HCT116 (cell line): Measurements from ENCODE around the gene PRKCA. TPM values are rescaled to one million over a fixed set of nuclear protein-coding genes. Genes with fewer than 3 reads are reported as not detected.
A peak's percentile ranks its signal among the peaks of the same experiment; 100 is the strongest.

Source experiments
- ATAC-seq: fragments of 200-7000 bp; cut with Tn5 transposase; 2 replicates; pipeline ENCODE4 v1.9.1; 2020; ENCODE audit warnings: mild to moderate bottlenecking, moderate library complexity
- BruUV-seq: library from RNA; stranded (reverse); fragments of 400-500 nt; replicated peaks from 2 replicates; lab custom pipeline; 2021; lab: Mats Ljungman, UMichigan
- CTCF ChIA-PET: fragments of 300-600 bp; sonication (Branson Sonifier 250); formaldehyde crosslinking; loops from one replicate; lab custom pipeline; 2021; ENCODE audit warnings: antibody characterized with exemption; lab: Charles Lee
- POLR2A ChIA-PET: fragments of 300-600, 350-600 bp; sonication (Branson Sonifier 250); formaldehyde crosslinking; loops from one replicate; lab custom pipeline; 2021; ENCODE audit warnings: antibody characterized with exemption; lab: Charles Lee
- RAD21 ChIA-PET, 2 experiments: fragments of 300-600 bp; sonication (Branson Sonifier 250); formaldehyde crosslinking; loops; one replicate each; lab custom pipeline; 2023; ENCODE audit warnings: low total read pairs in 2 of 2; ENCODE audit not compliant: uncharacterized antibody in 2 of 2, unreplicated experiment in 2 of 2, low non-redundant PET in 1 of 2; lab: Charles Lee
- DNase-seq: peaks from one replicate; pipeline ENCODE4 v3.0.0-alpha.2; 2010; ENCODE audit warnings: low read depth, low spot score
- H2AFZ ChIP-seq: fragments of 200-600 bp; shearing (Covaris generic), sonication (generic); 2 replicates; pipeline ENCODE4 v1.6.1; 2017; ENCODE audit warnings: low read depth, mixed run types, mixed read lengths, antibody characterized with exemption, low read length; ENCODE audit not compliant: poor library complexity, severe bottlenecking
- H3K27ac ChIP-seq: 2 replicates; pipeline ENCODE4 v1.5.1; 2012; ENCODE audit warnings: low read depth, low read length
- H3K27me3 ChIP-seq: fragments of 200-600 bp; sonication (generic); 2 replicates; pipeline ENCODE4 v1.6.1; 2016; ENCODE audit warnings: mixed run types, low read length, mixed read lengths; ENCODE audit not compliant: insufficient read depth
- H3K36me3 ChIP-seq, 2 experiments: fragments of 200-500 bp in 1 of 2; fragments of 200-600 bp in 1 of 2; sonication (Bioruptor generic) in 1 of 2; sonication (generic) in 1 of 2; 2 replicates each; pipeline versions ENCODE4 v1.5.1 to v1.6.1; 2014 to 2016; ENCODE audit warnings: low read length in 2 of 2, inconsistent platforms in 1 of 2, mixed read lengths in 1 of 2, mixed run types in 1 of 2; ENCODE audit not compliant: insufficient read depth in 2 of 2, control insufficient read depth in 1 of 2
- H3K4me1 ChIP-seq, 2 experiments: fragments of 200-600 bp in 1 of 2; sonication (generic) in 1 of 2; 2 replicates each; pipeline versions ENCODE4 v1.5.1 to v1.6.1; 2012 to 2017; ENCODE audit warnings: low read length in 2 of 2, inconsistent platforms in 1 of 2, mild to moderate bottlenecking in 1 of 2, mixed read lengths in 1 of 2, mixed run types in 1 of 2, moderate library complexity in 1 of 2; ENCODE audit not compliant: insufficient read depth in 2 of 2, control insufficient read depth in 1 of 2
- H3K4me2 ChIP-seq: fragments of 200-600 bp; sonication (generic); 2 replicates; pipeline ENCODE4 v1.6.1; 2017; ENCODE audit warnings: mixed run types, low read length, mixed read lengths
- H3K4me3 ChIP-seq, 2 experiments: fragments of 200-600 bp in 1 of 2; sonication (generic) in 1 of 2; replicated peaks in 1 of 2; 2 replicates each; pipeline ENCODE4 v1.5.1; 2011 to 2016; ENCODE audit warnings: low read length in 2 of 2, control low read depth in 1 of 2, low read depth in 1 of 2, mild to moderate bottlenecking in 1 of 2, mixed read lengths in 1 of 2, mixed run types in 1 of 2
- H3K79me2 ChIP-seq: fragments of 200-600 bp; sonication (generic); 2 replicates; pipeline ENCODE4 v1.6.1; 2017; ENCODE audit warnings: mild to moderate bottlenecking, mixed run types, low read length, moderate library complexity, mixed read lengths; ENCODE audit not compliant: insufficient read depth
- H3K9ac ChIP-seq: fragments of 200-600 bp; sonication (generic); 2 replicates; pipeline ENCODE4 v1.6.1; 2016; ENCODE audit warnings: low read length, mixed read lengths
- H3K9me2 ChIP-seq: fragments of 200-600 bp; sonication (generic), shearing (Covaris generic); 2 replicates; pipeline ENCODE4 v1.6.1; 2017; ENCODE audit warnings: mixed run types, mild to moderate bottlenecking, moderate library complexity; ENCODE audit not compliant: insufficient read depth
- H3K9me3 ChIP-seq, 2 experiments: fragments of 200-500 bp in 1 of 2; fragments of 200-600 bp in 1 of 2; sonication (Bioruptor generic) in 1 of 2; sonication (generic) in 1 of 2; 2 replicates each; pipeline ENCODE4 v1.6.1; 2014 to 2017; ENCODE audit warnings: low read length in 2 of 2, mixed read lengths in 2 of 2, inconsistent platforms in 1 of 2, low read depth in 1 of 2, mild to moderate bottlenecking in 1 of 2, mixed run types in 1 of 2, moderate library complexity in 1 of 2; ENCODE audit not compliant: control insufficient read depth in 1 of 2, insufficient read depth in 1 of 2
- H4K20me1 ChIP-seq: fragments of 200-600 bp; sonication (generic), shearing (Covaris generic); 2 replicates; pipeline ENCODE4 v1.6.1; 2017; ENCODE audit warnings: mixed run types, mild to moderate bottlenecking, moderate library complexity; ENCODE audit not compliant: insufficient read depth
- ATF3 ChIP-seq: IDR thresholded peaks from 2 replicates; pipeline ENCODE4 v1.6.1; 2012
- ELF1 ChIP-seq: IDR thresholded peaks from 2 replicates; pipeline ENCODE4 v1.6.1; 2012; ENCODE audit warnings: low read depth, borderline replicate concordance
- EZH2phosphoT487 ChIP-seq: fragments of 200-600 bp; IDR thresholded peaks from 2 replicates; pipeline ENCODE4 v1.6.1; 2018; ENCODE audit warnings: antibody characterized with exemption, borderline replicate concordance
- JUND ChIP-seq: IDR thresholded peaks from 2 replicates; pipeline ENCODE4 v1.6.1; 2012
- MAX ChIP-seq: IDR thresholded peaks from 2 replicates; pipeline ENCODE4 v1.6.1; 2012
- RAD21 ChIP-seq: IDR thresholded peaks from 2 replicates; pipeline ENCODE4 v1.6.1; 2012; ENCODE audit warnings: low read depth, mild to moderate bottlenecking
- SRF ChIP-seq: IDR thresholded peaks from 2 replicates; pipeline ENCODE4 v1.6.1; 2012; ENCODE audit warnings: low read depth
- YY1 ChIP-seq: IDR thresholded peaks from 2 replicates; pipeline ENCODE4 v1.6.1; 2011; ENCODE audit warnings: low read length, low read depth, moderate library complexity, mild to moderate bottlenecking; ENCODE audit not compliant: insufficient replicate concordance; ENCODE audit errors: extremely low read depth
- ZFX ChIP-seq: fragments of 450-650 bp; IDR thresholded peaks from 2 replicates; pipeline ENCODE4 v1.6.1; 2017
- intact Hi-C: fragments of 100-400 bp; cut with micrococcal nuclease; formaldehyde crosslinking; loops from 2 replicates; pipeline ENCODE4 v1.10.0; 2022
- total RNA-seq: library from RNA; stranded (reverse); gene quantifications from one replicate; pipeline ENCODE4 v1.2.1, GENCODE V29; 2021; ENCODE audit not compliant: unreplicated experiment

The PRKCA gene
- total RNA-seq, 1 experiment from 2014 or later: 18.8 TPM

GRCh38 chr17:66542129-66542966, 239.9 kb downstream of the PRKCA start:
- ATAC-seq (no peak), DNase-seq (no peak)
- Histone ChIP-seq H3K36me3 (no peaks in the 10 kb centered on the region), H3K4me2 (no peak overlapping the region), H3K9me3 (peaks cover 0 to 15% of the 10 kb centered on the region in 2 experiments; a peak in 1 of 4 replicates), H3K4me3 (no peak overlapping the region), H3K9ac (no peak overlapping the region), H2AFZ (no peak overlapping the region), H3K4me1 (peaks cover 9 to 10% of the 10 kb centered on the region in 2 experiments), H3K9me2 (no peaks in the 10 kb centered on the region), H3K27me3 (no peaks in the 10 kb centered on the region), H3K27ac (no peak overlapping the region), H4K20me1 (no peaks in the 10 kb centered on the region), H3K79me2 (no peaks in the 10 kb centered on the region)
- ChIA-PET POLR2A (no interaction called here), RAD21 (no interaction called here), CTCF (no interaction called here)
- intact Hi-C loops: no loop called here
- BruUV-seq: no TSS peak
- TF ChIP-seq ZFX (no peak), YY1 (no peak), MAX (0 out of 2 replicates have a peak, but pooled peaks have one; percentile 5), RAD21 (no peak), ELF1 (no peak), EZH2phosphoT487 (no peak), JUND (no peak), ATF3 (no peak), SRF (no peak)
